CD4-positive, alpha-beta T cell (primary cell): ENCODE measurements around the gene VPS8. TPM values are rescaled to one million over a fixed set of nuclear protein-coding genes. Genes with fewer than 3 reads are reported as not detected.

Source experiments
- ATAC-seq: fragments of 200-7000 bp; cut with Tn5 transposase; one replicate; pipeline ENCODE4 v1.10.0; 2022; ENCODE audit warnings: mild to moderate bottlenecking; ENCODE audit not compliant: poor library complexity
- CTCF ChIA-PET: fragments of 350-600 bp; sonication (Branson Sonifier 250); formaldehyde crosslinking; loops from one replicate; lab custom pipeline; 2021; ENCODE audit warnings: antibody characterized with exemption, inconsistent platforms; lab: Charles Lee
- POLR2A ChIA-PET: fragments of 350-600 bp; sonication (Branson Sonifier 250); formaldehyde crosslinking; loops from one replicate; lab custom pipeline; 2021; ENCODE audit warnings: antibody characterized with exemption, inconsistent platforms; lab: Charles Lee
- DNase-seq, 14 experiments: peaks; one replicate each; pipeline ENCODE4 v3.0.0-alpha.2; 2013 to 2020; ENCODE audit warnings: mixed read lengths in 2 of 14
- H3K27ac ChIP-seq, 2 donors: one replicate each; pipeline versions ENCODE4 v1.5.1 to v1.7.0; 2013; ENCODE audit warnings: low read length in 2 of 2, low read depth in 1 of 2, mild to moderate bottlenecking in 1 of 2
- H3K27me3 ChIP-seq, 2 experiments: 1 replicate in 1 of 2; 2 replicates in 1 of 2; pipeline versions ENCODE4 v1.6.1 to v1.7.0; 2013; ENCODE audit warnings: low read length in 2 of 2, control low read depth in 1 of 2, mild to moderate bottlenecking in 1 of 2, moderate library complexity in 1 of 2; ENCODE audit not compliant: insufficient read depth in 2 of 2, control insufficient read depth in 1 of 2
- H3K36me3 ChIP-seq: one replicate; pipeline ENCODE4 v1.6.1; 2013; ENCODE audit warnings: low read length, control low read depth; ENCODE audit not compliant: insufficient read depth
- H3K4me1 ChIP-seq: one replicate; pipeline ENCODE4 v1.6.1; 2013; ENCODE audit warnings: low read length, control low read depth; ENCODE audit not compliant: insufficient read depth
- H3K4me3 ChIP-seq: one replicate; pipeline ENCODE4 v1.5.1; 2013; ENCODE audit warnings: mild to moderate bottlenecking, low read length, moderate library complexity
- H3K9me3 ChIP-seq, 2 experiments: 1 replicate in 1 of 2; 2 replicates in 1 of 2; pipeline versions ENCODE4 v1.6.1 to v1.7.0; 2013; ENCODE audit warnings: low read length in 2 of 2, mild to moderate bottlenecking in 2 of 2, control low read depth in 1 of 2, moderate library complexity in 1 of 2; ENCODE audit not compliant: control insufficient read depth in 1 of 2, insufficient read depth in 1 of 2
- H3K27ac Mint-ChIP-seq: one replicate; pipeline ENCODE4 v1.8.0; 2020; ENCODE audit warnings: mixed read lengths
- H3K27me3 Mint-ChIP-seq: one replicate; pipeline ENCODE4 v1.8.0; 2021; ENCODE audit warnings: mixed read lengths
- H3K36me3 Mint-ChIP-seq: one replicate; pipeline ENCODE4 v1.8.0; 2021; ENCODE audit warnings: low read depth, mixed read lengths
- H3K4me1 Mint-ChIP-seq: one replicate; pipeline ENCODE4 v1.8.0; 2021; ENCODE audit warnings: low read depth, mixed read lengths
- H3K4me3 Mint-ChIP-seq: one replicate; pipeline ENCODE4 v1.8.0; 2020; ENCODE audit warnings: mild to moderate bottlenecking, mixed read lengths
- H3K9me3 Mint-ChIP-seq: one replicate; pipeline ENCODE4 v1.8.0; 2020; ENCODE audit warnings: mixed read lengths
- CTCF ChIP-seq: fragments of 200-600 bp; IDR thresholded peaks from one replicate; pipeline ENCODE4 v1.8.0; 2022; ENCODE audit warnings: antibody characterized with exemption, mild to moderate bottlenecking
- intact Hi-C, 2 experiments: fragments of 100-400 bp; cut with DNase I in 1 of 2; cut with micrococcal nuclease in 1 of 2; formaldehyde crosslinking; loops; one replicate each; pipeline versions ENCODE4 v1.15.1 to v1.9.0; 2023 to 2025; cut with DNase I, micrococcal nuclease
- total RNA-seq, 174 experiments: library from RNA in 2 of 174; stranded (reverse) in 2 of 174; gene quantifications; one replicate each; pipeline ENCODE4 v1.2.3 and lab custom pipeline; 2021 to 2026

The VPS8 gene
- total RNA-seq, 2 experiments from 2014 or later, result 56.8 to 61.2 TPM

GRCh38 chr3:184767377-184767776, 44.6 kb upstream of the VPS8 start:
- no peak overlapping the region for H3K27ac ChIP-seq
- H3K4me3 ChIP-seq, result no peak overlapping the region
- no peak overlapping the region for H3K27ac Mint-ChIP-seq
- no peaks in the 10 kb centered on the region for H3K9me3 Mint-ChIP-seq
- no peak for TF ChIP-seq CTCF
- DNase-seq (no peak), ATAC-seq (no peak)
- H3K4me3 Mint-ChIP-seq, result no peak overlapping the region
- H3K36me3 Mint-ChIP-seq, result no peaks in the 10 kb centered on the region
- H3K4me1 ChIP-seq, result no peaks in the 10 kb centered on the region
- ChIA-PET CTCF (interaction anchor here (2.2 kb wide), 1 partner anchor 206 kb away, joined by 4 read pairs; the partner anchor contains the start of gene EPHB3), POLR2A (no interaction called here)
- H3K27me3 Mint-ChIP-seq, result peaks cover 16% of the 10 kb centered on the region
- H3K36me3 ChIP-seq, result no peaks in the 10 kb centered on the region
- H3K9me3 ChIP-seq, result peaks cover 0 to 6% of the 10 kb centered on the region in 2 experiments
- H3K27me3 ChIP-seq, result no peaks in the 10 kb centered on the region
- H3K4me1 Mint-ChIP-seq, result no peaks in the 10 kb centered on the region
- intact Hi-C loops, result no loop called here

- no peak overlapping the region for H3K4me3 Mint-ChIP-seq
- Histone ChIP-seq H3K27me3 (no peaks in the 10 kb centered on the region), H3K4me3 (no peak overlapping the region), H3K4me1 (no peaks in the 10 kb centered on the region), H3K36me3 (no peaks in the 10 kb centered on the region), H3K9me3 (peaks cover 0 to 6% of the 10 kb centered on the region in 2 experiments), H3K27ac (no peak overlapping the region)
- POLR2A ChIA-PET, result no interaction called here
- DNase-seq (no peak), ATAC-seq (no peak)
- no peak for TF ChIP-seq CTCF
- intact Hi-C loops, result no loop called here
- H3K27ac Mint-ChIP-seq, result no peak overlapping the region
- peaks cover 16% of the 10 kb centered on the region for H3K27me3 Mint-ChIP-seq
- H3K4me1 Mint-ChIP-seq, result no peaks in the 10 kb centered on the region
- H3K36me3 Mint-ChIP-seq, result no peaks in the 10 kb centered on the region
- H3K9me3 Mint-ChIP-seq, result no peaks in the 10 kb centered on the region
- CTCF ChIA-PET, result interaction anchor here (2.2 kb wide), 1 partner anchor 208 kb away, joined by 4 read pairs; the partner anchor contains the start of gene EPHB3
Observed at GRCh38 chr3:184769382-184770170, 42.4 kb upstream of the VPS8 start.

GRCh38 chr3:184770541-184770940, 41.4 kb upstream of the VPS8 start:
- Histone ChIP-seq H3K9me3 (peaks cover 0 to 6% of the 10 kb centered on the region in 2 experiments), H3K4me3 (no peak overlapping the region), H3K36me3 (no peaks in the 10 kb centered on the region), H3K27ac (no peak overlapping the region), H3K27me3 (no peaks in the 10 kb centered on the region), H3K4me1 (no peaks in the 10 kb centered on the region)
- Mint-ChIP-seq H3K4me3 (no peak overlapping the region), H3K9me3 (no peaks in the 10 kb centered on the region), H3K36me3 (no peaks in the 10 kb centered on the region), H3K27me3 (peaks cover 17% of the 10 kb centered on the region), H3K27ac (no peak overlapping the region), H3K4me1 (no peaks in the 10 kb centered on the region)
- no peak for TF ChIP-seq CTCF
- no peak for DNase-seq
- ChIA-PET CTCF (no interaction called here), POLR2A (no interaction called here)
- ATAC-seq, result no peak
- intact Hi-C loops, result no loop called here
